Measurements from ENCODE around the gene INVS. TPM values are rescaled to one million over a fixed set of nuclear protein-coding genes. Genes with fewer than 3 reads are reported as not detected.

Gene INVS
- total and polyA plus RNA-seq, 2 of the 13 experiments (the other 11 are each of a cell fraction or from before 2014, with no cell fraction given), result 11.3 to 16.3 TPM

GRCh38 chr9:100213730-100214477, 114.9 kb downstream of the INVS start:
- Histone ChIP-seq H3K9me3 (ENCODE audit: low read length) (no peaks in the 10 kb centered on the region), H3K4me1 (ENCODE audit: insufficient read depth, low read length) (no peaks in the 10 kb centered on the region), H3K9ac (ENCODE audit: insufficient read depth, low read depth, low read length) (no peak overlapping the region), H3K4me2 (ENCODE audit: low read depth, low read length) (no peak overlapping the region), H4K20me1 (ENCODE audit: insufficient read depth, low read length) (no peaks in the 10 kb centered on the region), H3K4me3 (replicated peaks in 1 of 3; ENCODE audit: insufficient read depth in 1 of 3, low read depth in 2 of 3, low read length in 3 of 3) (no peak overlapping the region), H3K27me3 (ENCODE audit: control insufficient read depth in 1 of 2, insufficient read depth in 2 of 2, low read length in 2 of 2) (no peaks in the 10 kb centered on the region), H3K36me3 (replicated peaks in 1 of 2; ENCODE audit: control insufficient read depth in 1 of 2, insufficient read depth in 2 of 2, low read length in 2 of 2) (peaks cover 0 to 6% of the 10 kb centered on the region in 2 experiments; a peak in 2 of 5 replicates), H3K27ac (ENCODE audit: extremely low read length, insufficient read depth, low read length) (no peak overlapping the region), H3K79me2 (ENCODE audit: insufficient read depth, low read length) (no peaks in the 10 kb centered on the region), H2AFZ (ENCODE audit: low read length) (no peak overlapping the region)
- WGBS (ENCODE audit: low lambda C conversion rate), result 79% methylated on average over 5 of the region's 5 CpGs
- ATAC-seq (no peak), DNase-seq (ENCODE audit: low spot score) (no peak), FAIRE-seq (no peak)
- POLR2A ChIA-PET, result no interaction called here
- in situ Hi-C loops (cut with HindIII; ENCODE audit: extremely low pct_ligation_motif_present, low pct_unique_long_range_greater_than_20kb), result loop anchor here (10.0 kb wide), 1 partner anchor 189 kb away; no protein-coding TSS in a partner anchor
- TF ChIP-seq MYC (CRISPR knock-in tag; IDR thresholded peaks at IDR 0.05; ENCODE audit: borderline replicate concordance), result no peak
- TF ChIP-seq RFX3 (CRISPR knock-in tag; IDR thresholded peaks at IDR 0.05), result no peak
- TF ChIP-seq ZNF790 (CRISPR knock-in tag; IDR thresholded peaks at IDR 0.05; ENCODE audit: borderline replicate concordance), result no peak
- no peak for TF ChIP-seq ATAD3A (CRISPR knock-in tag; IDR thresholded peaks at IDR 0.05)
- no peak for TF ChIP-seq MXD4 (CRISPR knock-in tag; IDR thresholded peaks at IDR 0.05)
- TF ChIP-seq POLR2AphosphoS2 (IDR thresholded peaks at IDR 0.05; ENCODE audit: low read depth, low read length), result no peak
- TF ChIP-seq DMTF1 (CRISPR knock-in tag; IDR thresholded peaks at IDR 0.05), result no peak
- no peak for TF ChIP-seq KLF11 (CRISPR knock-in tag; IDR thresholded peaks at IDR 0.05)
- no peak for TF ChIP-seq ZNF576 (CRISPR knock-in tag; IDR thresholded peaks at IDR 0.05)
- no peak for TF ChIP-seq ZNF570 (CRISPR knock-in tag; IDR thresholded peaks at IDR 0.05; ENCODE audit: borderline replicate concordance)
- TF ChIP-seq RERE (CRISPR knock-in tag; IDR thresholded peaks at IDR 0.05; ENCODE audit: low read depth), result no peak
- TF ChIP-seq ZNF569 (CRISPR knock-in tag; IDR thresholded peaks at IDR 0.05; ENCODE audit: borderline replicate concordance), result no peak
- TF ChIP-seq ZNF850 (CRISPR knock-in tag; conservative IDR thresholded peaks at IDR 0.05), result no peak
- intact Hi-C loops (cut with micrococcal nuclease; ENCODE audit: unreplicated experiment), result no loop called here
- no TSS peak for BruUV-seq (replicated peaks)
- CTCF ChIA-PET (ENCODE audit: low intra/inter-chr PET ratio, low total read pairs), result no interaction called here

Measured in HepG2 (cell line).